D721Med (cell line): ENCODE results near the gene KIAA0319L.

Experiments
- DNase-seq: peaks from one replicate; pipeline ENCODE4 v3.0.0; 2011; ENCODE audit warnings: low spot score; ENCODE audit not compliant: insufficient read length
- FAIRE-seq: peaks from 2 replicates; lab custom pipeline; 2011; peaks lifted over from hg19 to GRCh38; lab: Jason Lieb, UNC
- CTCF ChIP-seq: IDR thresholded peaks from 2 replicates; pipeline ENCODE4 v1.5.1; 2012; ENCODE audit warnings: mild to moderate bottlenecking, control low read depth; ENCODE audit not compliant: insufficient read depth; ENCODE audit errors: missing control alignments

KIAA0319L gene

GRCh38 chr1:35532497-35533223, 24.5 kb downstream of the KIAA0319L start:
- no peak for FAIRE-seq
- no peak for TF ChIP-seq CTCF
- DNase-seq, result no peak

- DNase-seq (no peak), FAIRE-seq (no peak)
- TF ChIP-seq CTCF, result no peak
These were observed 25.8 kb downstream of the KIAA0319L start for GRCh38 chr1:35531368-35531767.

DNA sequence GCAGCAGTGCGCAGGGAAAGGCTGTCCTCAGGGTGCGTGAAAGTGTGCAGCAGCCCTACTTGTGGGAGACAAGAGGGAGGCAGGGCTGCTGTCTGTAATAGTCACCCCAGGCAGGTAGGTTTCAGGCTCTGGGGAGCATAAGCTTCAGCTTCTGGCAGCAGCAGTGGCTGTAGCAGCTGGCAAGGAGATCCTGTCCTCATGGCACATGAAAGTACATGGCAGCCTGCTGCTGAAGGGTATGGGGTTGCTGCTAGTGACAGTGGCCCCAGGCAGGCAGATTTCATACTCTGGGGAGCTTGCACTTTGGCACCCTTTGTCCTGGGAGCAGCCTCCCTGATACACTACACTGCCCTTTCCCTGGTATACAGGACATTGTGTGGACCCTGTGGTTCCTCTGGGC, 26.3 kb downstream of the KIAA0319L start:
- FAIRE-seq (no peak), DNase-seq (no peak)
- TF ChIP-seq CTCF, result no peak

DNA sequence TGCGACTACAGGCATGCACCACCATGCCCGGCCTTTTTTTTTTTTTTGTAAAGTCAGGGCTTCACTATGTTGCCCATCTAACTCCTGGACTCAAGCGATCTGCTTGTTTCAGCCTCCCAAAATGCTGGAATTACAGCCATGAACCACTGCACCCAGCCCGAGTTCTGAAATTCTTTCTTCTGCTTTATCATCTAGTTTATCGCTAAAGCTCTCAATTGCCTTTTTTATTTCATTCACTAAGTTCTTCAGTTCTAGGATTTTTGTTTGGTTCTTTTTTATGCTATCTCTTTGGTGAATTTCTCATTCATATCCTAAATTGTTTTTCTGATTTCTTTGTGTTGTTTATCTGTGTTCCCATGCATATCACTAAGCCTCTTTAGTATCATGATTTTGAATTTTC, 27.0 kb downstream of the KIAA0319L start:
- no peak for TF ChIP-seq CTCF
- no peak for DNase-seq

GRCh38 chr1:35524106-35524505, 33.1 kb downstream of the KIAA0319L start:
- FAIRE-seq (no peak), DNase-seq (no peak)
- no peak for TF ChIP-seq CTCF

More for the DNA sequence above, 27.0 kb downstream of the KIAA0319L start:
- FAIRE-seq, result no peak

GRCh38 chr1:35519432-35519831, 37.8 kb downstream of the KIAA0319L start:
- FAIRE-seq, result no peak
- no peak for DNase-seq
- TF ChIP-seq CTCF, result no peak

- no peak for DNase-seq
- no peak for FAIRE-seq
These were observed 39.0 kb downstream of the KIAA0319L start for GRCh38 chr1:35518183-35518582.

More at GRCh38 chr1:35518183-35518582, 39.0 kb downstream of the KIAA0319L start:
- TF ChIP-seq CTCF, result no peak
